ENCODE results near the gene SRP19. TPM values are rescaled to one million over a fixed set of nuclear protein-coding genes. Genes with fewer than 3 reads are reported as not detected.

Gene SRP19
- total RNA-seq (2013) = 88.4 TPM
- polyA plus RNA-seq (10 to 100 TPM; 18.6 to 87.4 (median 71.9) TPM), polyA minus RNA-seq (7.3 and 11.9 TPM in 2 replicates), total RNA-seq (6.0 to 13.6 (median 8.9) reads per million in 11 experiments)

GRCh38 chr5:112860929-112861637, at the start of gene SRP19:
TSS of gene SRP19 (plus strand) at chr5:112861287. CDS start at chr5:112861377, 90 bp downstream.
- intact Hi-C loops (cut with micrococcal nuclease) = loop anchor here in 1 of 2 donors (5.0 kb wide), 2 partner anchors 61 to 116 kb away; partner anchors contain the start of genes DCP2 and REEP5
- H3K9ac ChIP-seq (ENCODE audit: insufficient read depth, low read length, poor library complexity, severe bottlenecking) = peak within 1 kb of the TSS; percentile 91
- Mint-ChIP-seq H3K4me1 (peaks cover 29% of the 10 kb centered on the region), H3K9me3 (peaks cover 0 to 3% (median 0%) of the 10 kb centered on the region in 7 donors), H3K27me3 (ENCODE audit: low read depth in 3 of 3) (peaks cover 3 to 9% (median 8%) of the 10 kb centered on the region in 3 donors), H3K36me3 (peaks cover 23 to 30% of the 10 kb centered on the region in 2 donors), H3K27ac (peak within 1 kb of the TSS; percentile 92 to 97 (median 95)), H3K4me3 (peak within 1 kb of the TSS; percentile 94 to 95)
- H3K27me3 ChIP-seq (ENCODE audit: control insufficient read depth in 2 of 2, insufficient read depth in 2 of 2, low read length in 2 of 2) = peaks cover 7 to 13% of the 10 kb centered on the region in 2 donors
- H3K79me2 ChIP-seq (ENCODE audit: insufficient read depth, low read length) = peaks cover 48% of the 10 kb centered on the region
- H3K4me3 ChIP-seq (replicated peaks in 1 of 3; ENCODE audit: low read depth in 2 of 3, low read length in 3 of 3) = peak within 1 kb of the TSS; percentile 92 to 96 (median 95)
- H3K9me3 ChIP-seq (replicated peaks in 1 of 2; ENCODE audit: control insufficient read depth in 1 of 2, insufficient read depth in 1 of 2, low read length in 2 of 2) = no peaks in the 10 kb centered on the region
- no peak for TF ChIP-seq CTCF (IDR thresholded peaks at IDR 0.05)
- peaks cover 24% of the 10 kb centered on the region for H4K20me1 ChIP-seq (ENCODE audit: insufficient read depth, low read length)
- whole genome bisulfite sequencing (ENCODE audit: insufficient coverage) = 0% methylated on average over 43 of the region's 47 CpGs
- peaks cover 21 to 34% of the 10 kb centered on the region in 2 donors for H3K36me3 ChIP-seq (replicated peaks in 1 of 2; ENCODE audit: control insufficient read depth in 1 of 2, insufficient read depth in 2 of 2, low read length in 2 of 2)
- peaks cover 12 to 20% of the 10 kb centered on the region in 2 donors for H3K4me1 ChIP-seq (ENCODE audit: control insufficient read depth in 1 of 2, insufficient read depth in 2 of 2, low read length in 2 of 2)
- peak within 1 kb of the TSS; percentile 94 for H2AFZ ChIP-seq (ENCODE audit: insufficient read depth, low read depth, low read length, poor library complexity, severe bottlenecking)
- H3K4me2 ChIP-seq (replicated peaks; ENCODE audit: extremely low read depth, low read length, poor library complexity, severe bottlenecking) = peak within 1 kb of the TSS; percentile 95
- H3K27ac ChIP-seq (ENCODE audit: low read depth in 1 of 2, low read length in 2 of 2) = peak within 1 kb of the TSS; percentile 89 to 92
- peak; percentile 91 to 98 (median 95) for DNase-seq

GRCh38 chr5:112812549-112812948, 48.5 kb upstream of the SRP19 start:
- intact Hi-C loops (cut with micrococcal nuclease) = no loop called here
- no peak overlapping the region for H3K9ac ChIP-seq (ENCODE audit: insufficient read depth, low read length, poor library complexity, severe bottlenecking)
- no peaks in the 10 kb centered on the region for H3K4me1 ChIP-seq (ENCODE audit: control insufficient read depth in 1 of 2, insufficient read depth in 2 of 2, low read length in 2 of 2)
- no peak overlapping the region for H3K27ac ChIP-seq (ENCODE audit: low read depth in 1 of 2, low read length in 2 of 2)
- H3K79me2 ChIP-seq (ENCODE audit: insufficient read depth, low read length) = no peaks in the 10 kb centered on the region
- H3K4me2 ChIP-seq (replicated peaks; ENCODE audit: extremely low read depth, low read length, poor library complexity, severe bottlenecking) = no peak overlapping the region
- peaks cover 54 to 72% of the 10 kb centered on the region in 2 donors for H3K36me3 Mint-ChIP-seq
- peaks cover 9% of the 10 kb centered on the region for H4K20me1 ChIP-seq (ENCODE audit: insufficient read depth, low read length)
- no peaks in the 10 kb centered on the region for H3K27me3 Mint-ChIP-seq (ENCODE audit: low read depth in 3 of 3)
- peaks cover 0 to 4% (median 0%) of the 10 kb centered on the region in 7 donors for H3K9me3 Mint-ChIP-seq
- H3K27me3 ChIP-seq (ENCODE audit: control insufficient read depth in 2 of 2, insufficient read depth in 2 of 2, low read length in 2 of 2) = no peaks in the 10 kb centered on the region
- no CpG with 5 or more reads among the region's 1 CpG for WGBS (ENCODE audit: insufficient coverage)
- no peak overlapping the region for H3K4me3 ChIP-seq (replicated peaks in 1 of 3; ENCODE audit: low read depth in 2 of 3, low read length in 3 of 3)
- peak overlapping the region in 2 of 7 donors; percentile 1 to 40 for H3K27ac Mint-ChIP-seq
- H3K9me3 ChIP-seq (replicated peaks in 1 of 2; ENCODE audit: control insufficient read depth in 1 of 2, insufficient read depth in 1 of 2, low read length in 2 of 2) = no peaks in the 10 kb centered on the region
- no peak overlapping the region for H3K4me3 Mint-ChIP-seq
- H3K4me1 Mint-ChIP-seq = no peaks in the 10 kb centered on the region
- peaks cover 34 to 93% of the 10 kb centered on the region in 2 donors for H3K36me3 ChIP-seq (replicated peaks in 1 of 2; ENCODE audit: control insufficient read depth in 1 of 2, insufficient read depth in 2 of 2, low read length in 2 of 2)
- DNase-seq = no peak
- no peak overlapping the region for H2AFZ ChIP-seq (ENCODE audit: insufficient read depth, low read depth, low read length, poor library complexity, severe bottlenecking)
- no peak for TF ChIP-seq CTCF (IDR thresholded peaks at IDR 0.05)

All from CD14-positive monocyte (primary cell).